NCI-H128 (cell line): ENCODE results near the gene THAP7.
"Not testable (repeated sequence)": the region's sequence is repeated elsewhere in the genome, so short reads cannot be mapped to it uniquely, and the experiment has no call there.

ENCODE experiments used
- DNase-seq: peaks from one replicate; lab custom pipeline; 2025; ENCODE audit not compliant: unreplicated experiment; lab: John Stamatoyannopoulos, UW

Gene THAP7

DNA sequence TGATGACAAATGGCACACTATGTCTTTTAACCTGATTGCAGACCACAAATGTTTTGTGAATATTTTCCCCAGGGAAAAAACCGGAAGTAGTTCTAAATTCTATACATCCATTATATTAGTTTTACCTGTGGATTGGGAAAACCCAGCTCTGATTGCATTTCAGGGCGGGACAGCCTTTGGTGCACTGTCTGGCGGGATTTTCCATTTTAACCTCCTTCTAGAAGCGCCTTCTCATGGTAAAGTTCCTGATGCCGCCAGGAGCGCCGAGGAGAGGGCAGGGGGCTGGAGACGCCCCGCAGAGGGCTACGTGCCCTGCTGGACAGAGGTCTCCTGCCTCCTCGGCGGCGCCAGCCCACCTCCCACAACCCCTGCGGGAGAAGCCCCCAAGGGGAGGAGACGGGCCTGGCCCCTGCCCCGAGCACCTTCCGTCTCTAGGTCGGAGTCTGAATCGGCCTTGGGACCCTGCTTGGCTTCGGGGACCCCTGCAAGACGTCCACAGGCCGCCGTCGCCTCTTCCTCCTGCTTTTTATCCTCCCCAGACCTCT is 11.8 kb upstream of the THAP7 start:
- DNase-seq: no peak

DNA sequence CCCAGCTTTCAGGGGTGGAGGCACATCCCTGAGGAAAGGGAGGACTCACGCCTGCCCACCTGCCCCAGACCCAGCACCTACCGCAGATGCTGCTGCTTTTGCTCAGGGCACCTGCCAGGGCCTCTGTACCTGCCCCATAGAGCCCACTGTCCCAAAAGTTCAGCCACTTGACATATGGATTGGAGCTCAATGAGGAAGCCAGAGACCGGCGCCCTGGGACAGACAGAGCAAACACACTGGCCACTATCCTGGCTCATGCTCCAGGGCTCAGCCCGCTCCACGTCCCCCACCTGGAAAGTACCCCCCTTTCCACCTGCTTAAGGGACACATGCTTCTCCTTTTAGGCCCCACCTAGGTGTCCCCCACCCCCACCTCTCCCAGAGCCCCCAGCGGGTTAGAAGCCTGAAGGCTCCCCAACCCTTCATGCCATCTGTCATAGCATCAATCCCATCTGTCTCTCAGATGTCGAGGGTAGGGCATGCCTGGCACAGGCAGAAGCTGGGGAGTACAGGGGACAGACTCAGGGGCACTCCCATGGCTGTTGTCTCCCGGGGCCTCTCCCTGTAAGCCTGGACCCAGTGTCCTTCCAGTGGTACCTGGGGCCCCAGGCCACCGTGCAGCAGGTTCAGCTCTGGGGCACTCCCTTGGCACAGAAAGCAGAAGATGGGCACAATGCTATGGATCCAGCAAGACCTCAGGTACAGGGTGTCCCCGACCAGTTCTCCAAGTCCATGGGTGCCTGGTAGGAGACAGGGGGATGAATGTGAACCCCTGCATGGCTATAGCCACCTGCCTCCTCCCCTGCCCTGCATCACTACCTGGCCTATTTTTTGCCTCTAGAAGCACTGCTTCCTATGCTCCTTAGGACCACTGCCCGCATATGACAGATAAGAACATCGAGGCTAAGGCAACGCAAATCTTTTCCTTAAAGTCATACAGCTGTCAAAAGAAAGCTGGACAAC is 10.8 kb upstream of the THAP7 start:
- no peak for DNase-seq

DNA sequence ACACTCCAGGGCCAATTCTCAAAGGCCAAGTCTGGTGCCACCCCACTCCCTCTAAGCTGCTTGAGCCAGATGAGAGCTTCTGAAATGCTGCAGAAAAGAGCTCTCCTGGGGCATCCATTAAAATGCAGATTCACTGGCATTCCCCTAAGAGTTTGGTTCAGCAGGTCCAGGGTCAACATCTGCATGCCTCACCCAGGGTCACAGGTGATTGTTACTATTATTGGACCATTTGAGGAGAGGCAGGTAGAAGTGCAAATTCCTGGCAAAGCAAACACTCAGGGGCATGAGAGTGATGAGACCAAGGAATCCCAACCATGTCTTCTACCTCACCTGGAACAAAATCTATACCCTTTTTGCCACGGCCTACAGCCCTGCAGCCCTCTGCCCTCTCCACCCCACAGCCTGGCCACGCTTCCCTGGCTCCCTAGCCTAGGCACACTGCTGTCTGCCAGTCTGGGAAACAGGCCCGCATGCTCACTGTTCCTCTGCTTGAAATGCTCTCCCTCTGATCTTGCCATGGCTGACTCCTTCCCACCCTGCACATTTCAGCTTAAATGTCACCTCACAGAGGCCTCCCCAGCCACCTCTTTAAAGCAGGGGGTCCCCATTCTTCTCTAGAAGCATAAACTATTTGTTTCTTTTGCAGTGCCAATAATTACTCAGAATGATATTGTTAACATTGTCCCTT is 8.7 kb upstream of the THAP7 start:
- DNase-seq: no peak

DNA sequence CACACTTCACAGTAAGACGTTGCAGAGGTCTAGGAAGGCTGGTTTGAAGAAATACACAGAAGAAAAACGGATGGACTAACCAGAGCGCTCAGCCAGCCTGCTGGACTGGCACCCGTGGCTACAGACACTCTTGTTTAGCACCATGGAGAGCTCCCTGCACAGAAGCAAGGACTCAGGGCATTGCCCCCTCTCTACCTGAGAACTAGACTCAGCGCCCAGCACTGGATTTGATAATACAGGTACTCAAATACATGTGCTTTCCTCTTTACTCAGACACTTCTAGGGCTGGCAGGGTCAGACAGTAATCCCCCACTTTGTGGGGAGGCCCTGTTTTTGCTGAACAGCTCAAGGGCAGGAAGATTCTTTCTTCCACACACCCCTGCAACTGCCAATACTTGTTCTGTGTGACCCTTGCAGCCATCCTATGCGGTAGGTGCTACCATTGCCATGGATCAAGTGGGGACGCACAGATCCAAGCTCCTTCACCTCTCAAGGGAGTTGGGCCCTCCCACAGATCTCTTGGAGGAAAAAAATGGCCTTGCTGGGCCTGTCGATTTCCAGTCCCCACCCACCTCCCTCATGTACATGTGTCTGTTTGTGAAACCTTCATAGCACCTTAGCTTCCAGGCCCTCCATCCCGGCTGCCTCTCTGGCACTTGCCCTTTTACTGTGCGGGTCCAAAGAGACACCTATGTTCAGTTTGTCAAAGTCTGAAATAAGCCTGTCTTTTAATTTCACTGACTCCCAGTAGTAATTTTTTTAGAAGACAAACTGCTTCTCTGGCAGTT is 7.9 kb upstream of the THAP7 start:
- DNase-seq: no peak

DNA sequence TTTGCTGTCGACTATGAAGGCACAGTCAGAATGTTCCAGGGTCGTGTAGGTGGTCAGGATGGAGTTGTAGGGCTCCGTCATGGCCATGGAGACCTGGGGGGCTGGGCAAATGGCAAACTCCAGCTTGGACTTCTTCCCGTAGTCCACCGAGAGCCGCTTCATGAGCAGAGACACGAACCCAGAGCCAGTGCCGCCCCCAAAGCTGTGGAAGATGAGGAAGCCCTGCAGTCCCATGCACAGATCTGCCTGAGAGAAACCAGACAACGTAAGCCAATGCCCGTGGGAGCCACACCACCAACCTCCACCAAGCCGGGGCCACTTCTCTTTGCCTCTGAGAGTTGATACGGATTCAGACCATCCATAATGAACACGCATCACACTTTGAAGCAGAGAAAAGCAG is 7.3 kb upstream of the THAP7 start:
- not testable (repeated sequence) for DNase-seq

DNA sequence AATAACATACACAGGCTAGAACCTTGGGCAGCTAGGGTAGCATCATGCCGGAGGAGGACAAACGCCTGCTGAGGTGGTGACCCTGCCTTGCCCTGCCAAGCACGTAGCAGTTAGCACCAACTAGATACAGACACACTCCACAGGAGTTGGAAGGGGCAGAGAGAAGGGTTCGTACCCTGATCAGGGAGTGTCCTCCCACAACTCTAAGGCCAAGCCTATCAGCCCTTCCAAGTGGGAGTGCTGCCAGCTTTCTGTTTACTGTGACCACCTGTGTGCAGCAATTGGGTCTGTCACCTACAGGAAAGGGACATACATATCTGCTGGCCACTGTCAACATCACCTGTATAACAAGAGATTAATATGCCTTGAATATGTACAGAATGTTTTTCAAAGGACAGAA is 1.9 kb upstream of the THAP7 start:
- DNase-seq: no peak

DNA sequence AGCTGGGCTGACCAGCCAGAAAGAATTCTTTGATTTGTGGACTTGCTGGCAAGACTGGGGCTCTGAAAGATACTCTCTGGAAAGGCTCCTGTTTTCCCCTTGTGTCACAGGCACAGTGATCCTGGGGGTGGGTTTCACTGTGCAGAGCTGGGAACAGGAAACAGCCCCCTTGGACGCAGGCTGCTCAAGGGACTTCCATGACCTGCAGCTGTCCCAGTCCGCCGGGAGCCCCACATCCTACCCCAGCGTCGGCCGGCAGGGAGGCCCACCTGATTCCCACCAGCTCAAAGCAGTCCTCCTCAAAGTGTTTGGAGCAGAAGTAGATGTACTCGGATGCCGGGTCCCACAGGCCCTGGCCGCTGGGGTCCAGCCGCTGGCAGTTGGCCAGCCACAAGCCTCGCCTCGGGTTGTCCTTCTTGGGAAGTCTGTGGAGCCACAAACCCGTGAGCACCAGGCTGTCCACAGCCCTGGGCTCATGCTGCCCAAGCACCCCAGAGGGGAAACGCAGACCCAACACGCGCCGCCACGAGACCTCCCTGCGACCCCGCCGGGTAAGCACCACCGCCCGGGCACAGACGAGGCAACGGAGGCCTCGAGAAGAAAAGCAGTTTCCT is 824 bp downstream of the THAP7 start:
- no peak for DNase-seq

DNA sequence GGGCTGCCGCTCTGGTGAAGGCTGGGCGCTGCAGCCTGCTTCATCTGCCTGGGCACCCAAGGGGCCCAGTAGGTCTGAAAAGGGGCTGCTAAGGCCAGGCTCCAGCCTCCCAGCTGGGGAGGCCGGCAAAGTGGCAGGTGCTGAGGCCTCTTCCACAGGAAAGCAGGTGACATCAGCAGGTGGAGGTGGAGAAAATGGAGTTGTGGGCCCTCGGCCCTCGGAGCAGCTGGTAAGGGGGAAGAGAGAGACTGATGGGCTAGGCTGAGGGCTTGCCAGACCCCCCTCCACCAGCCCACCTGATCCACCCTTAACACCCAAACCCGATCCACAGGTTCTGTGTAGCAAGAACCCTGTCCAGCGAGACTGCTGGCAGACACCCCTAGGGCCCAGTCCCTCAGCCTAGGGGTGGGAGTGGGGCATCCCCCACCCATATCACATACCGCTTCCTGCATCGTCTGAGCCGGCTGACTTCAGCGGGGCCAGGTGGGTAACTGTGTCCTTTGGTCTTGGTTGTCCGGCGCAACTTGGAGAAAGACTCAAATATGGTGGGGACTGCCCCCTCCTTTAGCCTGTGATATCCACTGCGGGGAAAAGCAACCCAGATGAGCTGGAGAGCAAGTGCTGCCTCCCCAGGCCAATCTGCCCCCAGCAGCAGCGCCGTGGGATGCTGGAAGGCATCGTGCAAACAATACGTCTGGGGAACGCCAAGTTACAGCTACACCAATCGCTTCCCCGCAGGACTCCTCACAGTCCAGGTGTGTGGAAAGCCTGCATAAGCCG is 1.5 kb downstream of the THAP7 start:
- DNase-seq: no peak

DNA sequence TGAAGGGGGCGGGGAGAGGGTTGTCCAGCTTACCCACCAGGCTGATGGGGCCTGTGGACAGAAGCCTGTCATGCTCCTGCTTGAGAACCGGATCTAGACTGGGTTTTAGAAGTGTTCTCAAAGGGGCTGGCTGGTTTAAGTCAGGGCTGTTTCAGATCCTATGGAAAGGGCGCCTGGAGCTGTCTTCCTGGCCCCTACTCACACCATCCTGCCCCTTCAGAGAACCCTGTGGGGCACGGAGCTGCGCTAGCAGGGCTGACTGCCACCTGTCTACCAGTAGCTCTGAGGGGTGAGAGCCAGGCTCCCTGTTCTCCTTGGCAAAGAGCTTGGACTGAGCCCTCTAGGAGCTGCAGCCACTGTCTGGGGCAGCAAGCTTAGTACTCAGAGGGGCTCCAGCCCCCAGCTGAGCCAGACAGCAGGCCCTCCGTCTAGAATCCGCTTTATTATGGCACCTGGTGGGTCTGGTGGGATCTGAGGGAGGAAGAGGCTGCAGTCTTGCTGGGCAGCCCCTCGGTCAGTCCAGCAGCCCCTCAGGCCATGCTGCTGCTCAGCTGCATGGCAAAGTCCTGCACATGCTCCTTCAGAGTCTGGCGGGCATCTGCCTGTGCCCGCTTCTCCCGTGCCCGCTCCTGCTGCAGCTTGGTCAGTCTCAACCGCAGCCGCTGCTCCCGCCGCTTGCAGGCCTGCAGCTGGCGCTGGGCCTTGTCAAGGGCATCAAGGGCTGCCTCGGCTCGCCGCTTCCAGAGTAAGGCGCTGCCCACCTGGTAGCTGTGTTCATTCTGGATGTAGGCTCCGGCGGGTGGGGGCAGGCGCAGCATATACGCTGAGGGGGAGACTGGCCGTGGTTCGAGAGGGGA is 2.3 kb downstream of the THAP7 start:
- DNase-seq: no peak

DNA sequence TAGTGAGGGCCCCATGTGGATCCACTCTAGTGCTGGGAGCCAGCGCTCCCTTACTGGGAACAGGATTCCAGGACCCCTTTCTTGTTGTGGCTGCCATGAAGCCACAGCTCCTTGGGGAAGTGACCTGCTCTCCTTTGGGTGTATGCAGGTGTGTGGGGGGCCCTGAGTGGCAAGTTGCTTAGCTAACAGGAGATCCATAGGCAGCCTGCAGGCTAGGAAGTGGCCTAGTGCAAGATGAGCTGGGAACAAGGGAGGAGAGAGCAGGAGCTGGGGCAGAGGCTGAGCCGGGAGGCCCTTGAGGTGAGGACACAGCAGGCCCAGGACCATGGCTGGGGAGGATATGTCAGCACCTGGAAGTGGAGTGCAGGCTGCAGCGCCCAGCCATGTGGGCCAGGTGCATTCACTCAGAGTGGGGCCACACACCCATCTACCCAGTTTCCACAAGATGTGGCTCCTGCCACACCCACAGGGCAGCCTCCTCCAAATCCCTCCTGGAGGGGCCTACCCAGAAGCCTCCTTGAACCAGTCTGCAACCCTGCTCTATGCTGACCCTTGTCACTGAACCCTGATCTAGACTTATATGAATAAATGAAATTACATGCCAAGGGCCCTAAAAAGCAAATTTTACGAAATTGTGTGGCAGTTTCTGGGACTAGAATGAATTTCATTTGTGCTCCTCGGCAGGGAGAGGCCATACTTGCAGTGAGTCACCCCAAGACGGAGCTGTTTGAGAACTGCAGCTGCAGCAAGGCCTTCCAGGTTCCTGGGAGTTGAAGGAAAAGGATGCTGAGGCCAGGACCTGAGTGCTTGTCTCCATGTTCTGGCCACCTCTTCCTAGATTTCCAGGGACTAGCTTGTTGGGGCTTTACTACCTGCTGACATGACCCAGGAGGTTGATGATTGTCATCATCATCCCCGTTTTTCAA is 3.2 kb downstream of the THAP7 start:
- DNase-seq: no peak

DNA sequence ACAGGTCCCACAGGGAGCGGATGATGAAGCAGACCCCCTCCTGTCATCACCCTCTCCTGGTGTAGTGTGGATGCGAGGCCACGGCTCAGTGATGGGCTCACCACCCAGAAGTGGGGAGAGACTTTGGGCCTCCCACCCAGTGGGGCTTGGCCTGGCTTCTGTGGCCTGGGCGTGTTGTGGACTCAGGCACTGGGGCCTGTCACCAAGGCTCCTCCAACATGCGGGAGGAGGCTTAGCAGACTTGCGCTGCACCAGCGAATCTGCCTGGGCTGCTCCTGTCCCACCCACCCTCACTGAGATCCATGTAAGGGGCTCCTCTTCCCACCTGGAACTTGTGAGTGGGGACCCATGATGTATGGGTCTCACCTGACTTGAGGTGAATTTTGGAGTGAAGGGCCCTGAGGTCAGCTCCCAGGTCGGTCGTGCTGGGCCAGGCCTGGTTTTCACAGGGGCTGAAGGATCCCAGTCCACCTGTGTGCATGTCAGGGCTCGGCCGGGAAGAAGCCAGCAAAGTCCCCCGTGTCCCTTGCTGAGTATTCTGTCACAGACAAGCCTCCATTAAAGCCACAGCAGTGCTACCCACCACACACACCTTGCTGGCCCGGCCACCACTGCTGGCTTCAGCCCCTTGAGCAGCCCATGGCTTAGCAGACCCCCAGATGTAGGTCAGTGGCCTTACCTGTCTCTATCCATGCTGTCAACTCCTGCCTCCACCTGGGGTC is 4.2 kb downstream of the THAP7 start:
- DNase-seq: no peak

DNA sequence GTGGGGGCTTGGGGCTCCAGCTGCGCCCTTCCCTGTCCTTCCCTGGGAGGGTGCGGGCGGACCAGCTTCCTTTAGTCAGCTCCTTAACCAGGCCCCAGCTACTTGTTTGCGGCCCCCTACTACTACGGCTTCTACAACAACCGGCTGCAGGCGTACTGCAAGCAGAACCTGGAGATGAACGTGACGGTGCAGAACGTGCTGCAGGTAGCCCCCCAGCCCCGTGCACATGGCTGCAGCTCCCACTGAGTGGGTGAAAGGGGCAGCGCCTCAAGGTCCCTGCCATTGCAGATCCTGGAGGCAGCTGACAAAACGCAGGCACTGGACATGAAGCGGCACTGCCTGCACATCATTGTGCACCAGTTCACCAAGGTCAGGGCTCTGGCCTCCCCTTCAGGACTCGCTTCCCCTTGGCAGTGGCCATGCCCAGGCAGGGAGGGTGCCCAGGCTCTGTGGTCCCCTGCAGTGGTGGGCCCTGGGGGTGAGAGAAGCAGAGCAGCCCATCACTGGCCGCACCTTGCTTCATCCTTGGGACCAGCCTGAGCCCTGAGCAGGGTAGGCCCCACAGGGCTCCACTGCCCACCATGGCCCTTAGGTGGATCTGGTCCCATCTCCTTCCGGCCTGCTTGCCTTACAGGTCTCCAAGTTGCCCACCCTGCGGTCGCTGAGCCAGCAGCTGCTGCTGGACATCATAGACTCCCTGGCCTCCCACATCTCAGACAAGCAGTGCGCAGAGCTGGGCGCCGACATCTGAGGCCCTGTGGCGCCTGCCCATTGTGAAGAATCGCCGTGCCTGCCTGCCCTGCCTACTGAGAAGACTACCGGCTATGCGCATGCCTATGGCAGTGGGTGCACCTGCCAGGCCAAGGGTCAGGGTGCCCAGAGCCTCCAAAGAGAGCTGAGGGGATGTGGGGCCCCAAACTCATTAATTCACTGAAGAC is 5.1 kb downstream of the THAP7 start:
- no peak for DNase-seq

DNA sequence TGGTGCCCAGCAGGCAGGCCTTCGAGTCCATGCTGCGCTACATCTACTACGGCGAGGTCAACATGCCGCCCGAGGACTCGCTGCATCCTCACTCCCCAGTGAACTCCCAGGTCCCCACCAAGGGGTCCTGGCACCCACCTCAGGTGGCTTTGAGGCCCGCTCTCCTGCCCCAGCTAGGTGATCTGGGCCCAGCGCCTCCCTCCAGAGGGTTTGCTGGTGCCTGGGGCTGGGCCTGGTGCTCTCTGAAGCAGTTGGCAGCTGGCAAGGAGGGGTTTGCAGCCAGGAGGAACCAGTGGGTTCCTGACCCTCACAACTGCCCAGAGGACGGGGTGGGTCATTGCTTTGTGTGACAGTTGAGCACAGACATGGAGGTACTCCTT is 5.9 kb downstream of the THAP7 start:
- no peak for DNase-seq

DNA sequence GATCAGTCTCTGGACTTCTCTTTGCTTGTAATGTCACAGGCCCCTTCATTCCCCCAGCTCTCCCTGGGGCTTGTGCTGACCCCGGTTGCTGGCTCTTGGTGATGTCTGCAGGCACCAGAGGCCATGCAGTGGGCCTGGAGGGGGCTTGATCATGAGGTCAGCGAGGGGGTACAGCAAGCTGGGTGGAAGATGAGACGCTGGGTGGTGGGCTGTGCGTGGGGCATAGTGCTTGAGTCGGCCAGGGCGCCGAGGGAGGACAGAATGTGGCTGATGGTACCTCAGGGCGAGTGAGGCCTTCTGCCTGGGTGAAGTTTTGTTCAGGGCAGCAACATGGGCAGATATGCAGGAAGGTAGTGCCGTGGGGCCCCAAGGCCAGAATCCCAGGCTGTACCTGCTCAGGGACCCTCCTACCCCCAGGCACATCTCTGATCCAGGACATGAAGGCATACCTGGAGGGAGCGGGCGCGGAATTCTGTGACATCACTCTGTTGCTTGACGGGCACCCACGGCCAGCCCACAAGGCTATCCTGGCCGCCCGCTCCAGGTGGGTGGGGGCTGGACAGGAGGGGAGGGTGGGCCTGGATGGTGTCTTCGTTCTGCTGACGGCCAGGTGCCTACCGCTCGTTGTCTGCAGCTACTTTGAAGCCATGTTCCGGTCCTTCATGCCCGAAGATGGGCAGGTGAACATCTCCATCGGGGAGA is 6.4 kb downstream of the THAP7 start:
- no peak for DNase-seq

DNA sequence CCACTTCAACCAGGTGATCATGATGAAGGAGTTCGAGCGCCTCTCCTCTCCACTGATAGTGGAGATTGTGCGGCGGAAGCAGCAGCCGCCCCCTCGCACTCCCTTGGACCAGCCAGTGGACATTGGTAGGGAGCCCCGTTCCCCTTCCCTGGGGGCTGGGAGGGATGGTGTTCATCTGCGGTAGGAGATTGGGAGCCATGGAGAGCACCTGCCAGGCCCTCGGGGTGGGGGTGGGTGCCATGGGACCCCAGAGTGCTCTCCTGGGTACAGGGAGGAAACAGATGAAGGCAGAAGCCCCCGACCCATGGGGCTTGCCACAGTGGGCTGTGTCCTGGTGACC is 7.0 kb downstream of the THAP7 start:
- DNase-seq: no peak
